ENCODE results near the gene SLC38A6.

SLC38A6 gene

DNA sequence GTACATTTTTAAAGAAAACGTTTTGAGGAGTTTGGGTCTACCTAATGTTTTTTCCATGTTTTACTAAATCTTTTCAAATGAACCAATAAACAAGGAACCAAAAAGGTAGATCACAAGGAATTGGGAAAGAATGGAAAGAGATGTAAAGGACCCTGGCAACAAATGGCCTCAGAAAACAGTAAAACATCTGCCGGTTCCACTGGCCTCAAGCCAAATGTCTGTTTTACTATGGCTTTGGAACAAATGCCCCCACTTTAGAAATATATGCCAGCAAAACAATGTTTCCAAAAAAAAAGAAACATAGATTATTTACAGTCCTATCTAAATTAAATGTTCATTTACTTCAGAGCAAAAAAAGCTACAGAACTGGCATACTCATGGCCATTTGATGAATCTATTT, 3.2 kb upstream of the SLC38A6 start:
- DNase-seq (ENCODE audit: low read depth in 3 of 3) = no peak

DNA sequence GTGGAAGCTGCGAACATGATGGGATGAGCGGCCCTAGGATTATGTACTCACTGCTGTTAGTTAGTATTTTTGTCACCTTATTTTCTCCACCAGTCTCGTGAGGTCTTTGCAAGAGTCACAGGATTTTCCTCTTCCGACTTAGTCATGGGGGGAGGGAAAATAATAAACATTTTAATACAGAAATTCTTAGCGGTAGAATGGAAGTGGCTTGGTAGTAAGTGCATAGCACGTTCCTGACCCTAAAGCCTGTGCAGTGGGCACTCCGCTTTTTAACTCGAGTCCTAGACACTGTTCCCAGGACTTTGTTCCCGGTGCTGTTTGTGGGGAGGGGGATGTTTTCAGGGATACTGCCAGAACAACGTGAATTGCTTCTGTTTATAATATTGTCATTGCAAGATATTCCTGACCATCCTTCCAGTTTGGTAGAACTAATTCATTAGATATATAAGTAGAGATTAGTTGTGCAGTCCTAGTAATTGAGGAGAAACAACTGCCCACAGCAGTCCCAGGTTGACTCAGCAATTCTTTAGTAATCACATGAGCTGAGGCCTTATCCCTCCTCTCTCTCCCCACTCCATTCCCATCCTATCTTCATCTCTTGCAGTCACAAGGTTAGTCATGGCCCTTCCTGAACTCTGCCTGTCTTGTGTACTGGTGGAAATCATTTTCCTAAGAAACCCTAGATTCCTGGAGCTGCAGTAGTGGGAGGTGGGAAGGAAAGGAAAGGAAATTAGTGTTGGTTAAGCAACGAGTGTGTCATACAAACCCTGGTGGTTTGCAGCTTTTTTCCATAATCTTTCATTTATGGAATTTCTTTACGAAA, 799 bp downstream of the SLC38A6 start:
- no peak for DNase-seq (ENCODE audit: low read depth in 3 of 3)

DNA sequence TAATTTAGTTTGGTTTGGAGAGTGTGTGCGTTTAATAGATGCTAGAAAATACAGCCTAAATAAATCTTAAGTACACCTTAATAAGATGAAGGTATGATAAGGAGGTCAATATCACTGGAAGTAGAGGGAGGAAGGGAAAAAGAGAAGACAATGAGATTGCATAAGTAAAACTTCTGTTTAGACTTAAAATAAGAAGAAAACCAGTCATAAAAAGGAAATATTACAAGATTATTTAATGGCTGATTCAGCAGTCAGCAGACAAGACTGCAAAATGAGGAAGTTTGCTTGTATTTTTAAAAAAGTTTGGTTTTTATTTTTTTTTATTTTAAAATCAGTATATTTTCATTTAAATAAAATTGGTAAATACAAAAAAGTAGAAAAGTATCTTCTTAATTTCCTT, 3.2 kb downstream of the SLC38A6 start:
- DNase-seq (ENCODE audit: low read depth in 3 of 3) = no peak

DNA sequence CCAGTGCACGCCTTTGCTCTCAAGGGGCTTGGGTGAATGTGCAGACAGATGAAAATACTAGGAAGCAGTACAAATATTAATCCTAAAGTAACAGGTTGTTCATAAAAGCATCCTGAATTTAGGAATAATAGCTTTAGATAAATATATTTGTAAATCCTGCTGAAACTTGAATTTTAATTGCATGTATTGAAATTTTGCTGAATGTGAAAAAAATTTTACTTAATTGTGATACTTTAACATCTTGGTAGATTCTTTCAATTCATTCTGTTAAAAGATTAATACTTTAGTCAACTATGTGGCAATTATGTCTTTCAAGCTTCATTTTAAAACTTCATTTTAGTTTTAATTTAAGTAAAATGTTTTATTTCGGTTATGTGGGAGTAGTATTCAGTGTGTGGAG, 5.5 kb downstream of the SLC38A6 start:
- no peak for DNase-seq (ENCODE audit: low read depth in 3 of 3)

DNA sequence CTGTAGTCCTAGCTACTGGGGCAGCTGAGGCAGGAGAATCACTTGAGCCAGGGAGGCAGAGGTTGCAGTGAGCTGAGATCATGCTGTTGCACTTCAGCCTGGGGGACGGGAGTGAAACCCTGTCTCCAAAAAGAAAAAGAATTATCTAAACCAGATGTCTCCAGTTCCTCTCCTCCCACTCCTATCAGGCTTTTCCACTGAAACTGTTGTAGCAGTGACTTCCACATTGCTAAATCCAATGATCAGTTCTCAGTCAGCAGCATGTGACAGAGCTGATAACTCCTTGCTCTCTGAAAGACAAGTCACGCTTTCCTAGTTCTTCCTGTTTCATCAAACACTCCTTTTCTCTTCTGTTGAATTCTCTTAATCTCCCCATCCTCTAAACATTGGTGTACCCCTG, 8.6 kb downstream of the SLC38A6 start:
- DNase-seq (ENCODE audit: low read depth in 3 of 3) = no peak

DNA sequence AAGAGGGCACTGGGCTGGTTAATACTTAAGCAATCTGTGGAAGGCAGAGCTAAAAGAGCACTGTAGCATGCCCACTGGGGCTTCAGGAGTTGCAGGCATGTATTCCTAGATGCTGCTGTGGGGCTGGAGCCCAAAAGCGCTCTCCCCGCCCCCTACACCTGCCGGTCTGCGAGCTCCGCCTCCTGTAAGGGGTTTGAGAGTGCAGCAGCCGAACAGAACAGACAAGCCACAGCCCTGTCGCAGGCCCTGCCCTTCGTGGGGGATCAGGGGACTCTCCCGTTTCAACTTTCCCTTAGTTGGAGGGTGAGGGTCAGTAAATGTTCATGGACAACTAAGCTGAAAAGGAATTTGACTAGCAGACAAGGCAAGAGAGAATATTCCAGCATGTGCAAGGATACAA, 17.6 kb downstream of the SLC38A6 start:
- DNase-seq (ENCODE audit: low read depth in 3 of 3) = no peak

DNA sequence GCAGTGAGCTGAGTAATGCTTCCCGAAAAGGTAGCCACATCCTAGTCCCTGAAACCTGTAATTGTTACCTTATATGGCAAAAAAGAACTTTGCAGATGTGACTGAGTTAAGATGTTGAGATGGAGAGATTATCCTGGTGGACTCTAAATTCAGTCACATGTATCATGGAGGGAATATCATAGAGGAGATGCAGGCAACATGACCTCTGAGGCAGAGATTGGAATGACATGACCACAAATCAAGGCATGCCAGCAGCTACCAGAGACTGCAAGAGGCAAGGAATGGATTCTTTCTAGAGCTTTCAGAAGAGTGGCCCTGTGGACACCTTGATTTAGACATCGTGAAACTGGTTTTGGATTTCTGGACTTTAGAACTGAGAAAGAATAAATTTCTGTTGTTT, 18.5 kb downstream of the SLC38A6 start:
- no peak for DNase-seq (ENCODE audit: low read depth in 3 of 3)

DNA sequence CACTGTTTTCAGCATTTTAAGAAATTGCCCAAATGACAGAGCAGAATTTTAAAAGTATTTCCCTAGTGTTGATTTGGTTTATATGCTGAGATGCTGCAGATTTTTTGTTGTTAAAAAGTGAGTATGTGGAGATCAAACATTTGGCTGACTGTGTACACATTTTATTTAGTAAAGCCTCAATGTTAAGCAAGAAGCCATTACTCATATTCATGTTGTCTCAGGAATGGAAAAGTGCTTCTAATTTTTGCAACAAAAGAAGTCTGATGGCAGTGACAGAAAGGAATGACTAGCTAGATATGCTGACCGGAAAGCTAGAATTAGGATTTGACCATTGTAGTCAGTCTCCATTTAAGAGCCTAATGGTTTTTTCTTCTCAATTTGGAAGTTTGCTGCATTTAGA, 22.5 kb downstream of the SLC38A6 start:
- no peak for DNase-seq (ENCODE audit: low read depth in 3 of 3)

DNA sequence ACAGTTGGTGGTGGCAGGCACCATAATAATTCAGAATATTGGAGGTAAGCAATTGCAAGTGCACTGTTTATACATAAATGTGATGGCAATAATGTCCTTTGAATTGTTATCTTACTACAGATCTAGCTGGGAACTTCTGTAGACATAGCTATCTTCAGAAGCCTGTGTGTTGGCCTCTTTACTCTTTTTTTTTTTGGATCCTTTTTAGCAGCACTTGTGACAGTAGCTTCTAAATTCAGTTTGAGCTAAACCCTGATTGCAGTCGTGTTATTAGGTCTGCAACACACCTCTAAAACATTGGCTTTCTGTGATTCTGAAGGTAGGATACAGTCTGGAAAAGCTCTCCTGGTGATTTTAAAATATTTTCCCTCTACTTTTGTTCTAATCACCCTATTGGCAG, 38.5 kb downstream of the SLC38A6 start:
- no peak for DNase-seq (ENCODE audit: low read depth in 3 of 3)

DNA sequence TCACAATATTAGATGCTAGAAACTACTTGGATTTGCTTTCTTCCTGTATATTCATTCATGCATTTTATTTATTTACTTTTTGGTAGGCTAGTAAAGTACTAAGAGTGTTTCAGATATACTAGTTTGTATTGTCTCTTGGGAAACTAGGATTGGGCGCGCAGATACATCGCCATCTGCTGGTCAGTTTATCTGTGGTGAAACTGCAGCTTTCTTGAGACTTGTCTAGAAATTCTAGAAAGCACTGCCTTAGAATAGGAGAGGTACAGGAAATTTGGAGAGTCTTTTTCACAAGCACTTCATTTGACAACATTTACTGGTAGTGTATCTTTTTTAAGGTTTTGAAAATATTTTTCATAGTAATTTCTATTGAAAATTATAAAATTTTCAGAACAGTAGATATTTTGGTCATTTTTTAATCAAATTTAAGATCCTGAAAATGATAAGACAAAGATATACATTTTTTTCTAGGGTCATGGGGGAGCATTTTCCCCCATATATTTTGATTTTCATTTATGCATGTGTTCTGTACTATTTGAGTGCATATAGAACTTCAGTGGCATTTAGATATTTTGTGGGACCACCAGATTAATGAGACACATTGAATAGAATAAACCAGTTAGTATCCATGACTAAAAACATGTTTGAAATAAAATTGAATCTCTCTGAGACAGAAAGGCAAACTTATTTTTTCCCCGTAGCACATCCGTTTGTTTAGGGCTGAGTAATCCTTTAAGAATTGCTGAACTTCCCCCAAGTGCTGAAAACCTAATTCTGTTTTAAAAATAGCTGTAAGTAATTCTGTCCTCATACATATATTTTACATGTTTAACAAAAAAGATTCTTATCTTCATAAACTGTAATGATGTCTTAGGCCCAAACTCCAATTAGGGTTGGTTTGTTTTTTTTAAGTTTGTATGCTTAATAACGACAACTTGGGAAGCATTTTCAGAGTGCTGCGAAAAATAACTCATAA, 44.5 kb downstream of the SLC38A6 start:
- DNase-seq (ENCODE audit: low read depth in 3 of 3) = peak; percentile 2 to 27 (median 7)

DNA sequence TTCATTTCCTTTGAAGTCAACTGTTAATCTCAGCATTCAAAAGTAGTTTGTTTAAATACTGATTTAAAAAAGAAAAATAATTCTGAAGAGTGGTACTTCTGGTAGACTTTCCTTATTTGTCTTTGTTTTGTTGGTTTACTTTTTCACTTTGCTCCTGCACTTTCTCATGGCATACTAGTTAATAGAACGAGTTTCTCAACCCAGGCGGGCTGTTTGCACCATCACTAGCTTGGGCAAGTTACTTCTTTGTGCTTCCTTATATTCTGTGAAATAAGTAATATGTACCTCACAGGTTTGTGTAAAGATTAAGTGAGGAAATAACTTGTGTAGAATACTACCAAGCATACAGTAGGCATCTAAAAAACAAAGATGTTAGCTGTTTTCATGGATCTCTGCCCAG, 45.5 kb downstream of the SLC38A6 start:
- no peak for DNase-seq (ENCODE audit: low read depth in 3 of 3)

DNA sequence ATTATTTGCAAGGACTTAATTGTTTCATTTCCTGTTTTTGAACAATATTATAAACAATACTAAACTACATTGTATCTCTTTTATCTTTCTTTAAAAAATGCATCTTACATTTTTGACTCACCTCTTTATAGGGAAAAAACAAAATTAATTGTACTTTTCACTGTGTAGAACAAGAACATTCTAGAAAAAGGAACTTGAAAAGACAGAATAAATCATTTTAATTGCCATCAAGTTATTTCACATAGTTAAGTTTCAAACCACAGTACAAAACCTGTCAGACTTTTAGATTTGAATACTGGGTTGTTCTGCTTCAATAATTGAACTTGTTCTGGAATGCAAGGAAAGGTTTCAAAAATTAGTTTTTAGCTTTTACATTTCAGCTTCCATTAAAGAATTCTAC, 50.0 kb downstream of the SLC38A6 start:
- no peak for DNase-seq (ENCODE audit: low read depth in 3 of 3)

DNA sequence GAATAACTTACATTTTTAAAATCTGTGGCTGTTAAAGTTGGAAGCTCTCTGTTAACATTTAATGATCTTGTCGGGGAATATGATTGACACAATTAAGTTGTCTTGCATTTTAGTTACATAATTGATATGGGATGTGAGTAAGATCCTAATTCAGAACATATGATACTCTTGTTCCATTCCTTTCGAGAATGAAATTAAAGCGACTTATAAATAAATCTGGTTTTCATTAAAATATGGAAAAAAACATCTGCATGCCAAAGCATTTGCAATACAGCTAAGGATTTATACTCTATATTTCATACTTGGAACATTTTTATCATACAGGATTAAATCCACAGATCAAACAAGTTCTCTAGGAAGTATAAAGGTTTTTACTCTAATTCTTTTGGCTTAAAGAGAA, 52.0 kb downstream of the SLC38A6 start:
- DNase-seq (ENCODE audit: low read depth in 3 of 3) = no peak

DNA sequence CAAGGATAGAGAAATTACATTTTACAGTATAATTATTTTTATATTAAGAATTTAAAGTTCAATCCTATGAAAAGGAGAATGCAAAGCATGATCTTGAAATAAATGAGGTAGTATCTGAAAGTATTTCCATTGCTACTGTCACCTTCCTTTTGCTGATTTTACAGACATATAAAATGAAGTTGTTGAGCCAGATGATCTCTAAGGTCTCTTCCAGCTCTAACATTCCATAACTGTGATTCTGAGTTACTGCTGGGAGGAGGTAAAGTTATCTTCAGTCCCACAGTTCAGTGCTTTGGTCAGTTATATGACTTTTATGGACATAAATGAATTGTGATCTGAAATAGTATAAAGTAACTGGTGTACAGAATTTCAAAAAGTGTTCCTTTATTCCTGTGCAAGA, 52.8 kb downstream of the SLC38A6 start:
- DNase-seq (ENCODE audit: low read depth in 3 of 3) = no peak

DNA sequence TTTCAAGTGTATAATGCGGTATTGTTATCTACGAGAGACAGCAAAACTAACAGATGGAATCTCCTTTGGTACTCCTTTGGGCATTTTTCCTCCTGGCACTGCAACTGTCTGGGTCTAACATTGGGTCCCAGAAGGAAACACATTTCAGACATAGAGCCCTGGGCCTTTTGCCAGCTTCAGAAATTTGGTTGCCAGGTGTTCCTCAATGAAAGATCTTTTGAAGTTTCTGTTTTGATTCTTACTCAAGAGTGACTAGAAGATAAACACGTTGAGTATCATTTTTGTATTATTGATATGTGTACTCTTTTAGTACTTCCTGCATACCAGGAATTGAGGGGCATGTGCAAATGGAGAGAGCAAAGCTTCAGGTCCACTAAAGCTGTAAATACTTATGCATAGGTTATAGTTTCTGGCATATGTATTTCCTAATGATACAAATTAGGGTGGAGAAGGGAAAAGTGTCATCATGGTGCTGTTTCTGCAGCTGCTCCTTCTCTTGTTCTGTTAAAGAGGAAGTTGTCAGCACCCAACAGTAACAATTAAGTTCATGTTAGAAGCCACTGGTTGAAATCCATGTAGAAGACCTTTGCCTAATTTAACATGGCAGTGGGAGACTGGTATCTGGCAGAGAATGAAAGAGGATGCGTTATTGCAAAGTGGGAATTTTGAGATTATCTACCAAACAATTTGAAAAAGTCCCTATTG, 53.5 kb downstream of the SLC38A6 start:
- no peak for DNase-seq (ENCODE audit: low read depth in 3 of 3)

DNA sequence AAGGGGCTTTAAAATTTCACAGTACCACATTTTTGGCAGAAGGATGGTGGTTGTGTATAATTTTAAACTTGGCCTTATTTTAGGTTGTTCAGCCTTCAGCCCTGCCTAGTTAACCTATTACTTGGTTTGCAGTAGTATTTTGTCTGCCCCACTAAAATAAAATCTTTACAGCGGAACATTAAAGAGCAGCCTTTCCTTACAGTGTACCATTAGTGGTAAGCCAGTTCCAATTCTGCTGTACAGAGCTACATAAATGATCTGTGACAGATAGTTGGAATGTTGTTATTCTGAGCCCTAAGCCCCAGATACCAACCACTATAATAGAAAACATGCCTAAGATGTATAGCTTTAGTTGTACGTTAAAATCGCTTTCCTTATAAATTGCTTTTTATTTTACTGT, 56.2 kb downstream of the SLC38A6 start:
- no peak for DNase-seq (ENCODE audit: low read depth in 3 of 3)

DNA sequence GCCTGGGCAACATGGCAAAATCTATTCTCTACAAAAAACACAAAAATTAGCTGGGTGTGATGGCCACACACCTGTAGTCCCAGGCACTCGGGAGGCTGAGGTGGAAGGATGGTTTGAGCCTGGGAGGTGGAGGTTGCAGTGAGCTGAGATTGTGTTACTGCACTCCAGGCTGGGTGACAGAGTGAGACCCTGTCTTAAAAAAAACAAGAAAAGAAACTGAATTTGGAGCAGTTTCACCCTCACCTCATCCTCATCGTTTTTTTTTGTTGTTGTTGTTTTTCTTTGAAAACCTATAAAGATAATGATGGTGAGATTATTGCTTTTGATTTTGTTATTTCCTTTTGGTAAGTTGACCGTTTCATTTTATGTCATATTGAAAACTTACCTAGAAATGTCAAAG, 60.7 kb downstream of the SLC38A6 start:
- DNase-seq (ENCODE audit: low read depth in 3 of 3) = no peak

DNA sequence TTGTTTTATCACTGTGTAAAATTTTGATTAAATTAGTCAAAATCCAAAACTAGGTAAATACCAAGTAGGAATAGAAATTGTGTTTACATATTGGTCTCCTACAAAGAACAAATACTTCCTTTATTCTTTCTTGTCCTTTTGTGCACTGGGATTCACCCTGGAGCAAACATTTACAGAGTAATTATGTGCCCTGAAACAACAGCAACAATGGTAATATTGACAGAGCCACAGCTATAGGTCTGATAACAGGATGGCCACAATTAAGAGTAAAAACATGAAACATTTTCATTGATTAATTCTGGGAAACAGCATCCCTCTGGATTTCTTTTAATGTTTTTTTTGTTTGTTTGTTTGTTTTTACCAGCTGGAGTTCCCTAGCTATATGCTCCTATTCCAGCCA, 61.2 kb downstream of the SLC38A6 start:
- DNase-seq (ENCODE audit: low read depth in 3 of 3) = no peak

DNA sequence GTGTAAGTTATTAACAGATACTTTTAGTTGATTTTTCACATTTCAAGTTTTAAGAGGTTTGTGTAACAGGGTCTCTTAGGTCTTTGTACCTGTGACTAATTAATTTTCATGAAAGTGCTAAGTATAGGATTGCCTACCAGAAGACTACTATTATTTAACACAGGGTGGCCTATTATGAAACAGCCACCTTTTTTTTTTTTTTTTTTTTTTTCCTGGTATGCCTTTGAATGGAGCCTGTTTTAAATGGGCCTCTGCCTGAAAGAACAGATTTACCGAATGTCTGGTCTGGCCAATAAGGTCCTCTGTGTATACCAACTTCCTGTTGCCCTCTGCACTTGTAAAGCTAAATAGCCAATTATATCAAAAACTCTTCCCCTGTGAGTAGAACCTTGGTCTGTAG, 62.5 kb downstream of the SLC38A6 start:
- DNase-seq (ENCODE audit: low read depth in 3 of 3) = no peak

DNA sequence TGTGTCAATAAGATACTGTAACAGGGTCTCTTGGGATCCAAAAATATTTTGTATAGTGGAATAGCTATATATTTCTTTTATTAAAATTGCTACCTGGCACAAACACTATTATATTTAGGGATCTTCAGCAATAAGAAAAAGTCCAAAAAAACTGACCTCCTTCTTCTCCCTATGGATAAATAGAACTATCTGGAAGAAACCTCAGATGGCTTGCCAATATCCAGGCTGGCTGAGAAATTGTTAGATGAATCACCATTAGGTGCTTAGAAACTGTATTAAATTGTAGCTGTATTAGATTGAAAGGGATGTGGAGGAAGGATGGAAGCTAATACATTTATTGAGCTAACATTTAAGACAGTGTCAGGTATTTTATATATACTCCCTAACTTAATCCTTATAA, 66.0 kb downstream of the SLC38A6 start:
- no peak for DNase-seq (ENCODE audit: low read depth in 3 of 3)

DNA sequence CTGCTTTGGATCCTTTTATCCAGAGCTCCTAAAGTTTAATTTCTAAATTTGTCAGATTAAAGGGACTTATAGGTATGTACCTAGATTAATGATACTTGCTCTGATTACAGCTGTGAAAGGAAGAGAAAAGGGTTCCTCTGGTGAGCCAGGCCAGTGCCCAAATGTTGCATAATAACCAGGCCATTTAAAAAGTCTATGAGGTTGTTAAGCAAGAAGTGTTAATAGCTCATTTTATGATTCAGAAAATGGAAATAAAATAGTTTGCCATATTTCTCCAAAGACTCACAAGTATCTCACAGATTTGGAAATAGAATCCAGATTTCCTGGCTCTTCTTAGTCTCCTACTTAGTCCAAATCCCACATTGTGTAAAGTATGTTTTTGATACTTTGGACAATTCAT, 67.6 kb downstream of the SLC38A6 start:
- no peak for DNase-seq (ENCODE audit: low read depth in 3 of 3)

DNA sequence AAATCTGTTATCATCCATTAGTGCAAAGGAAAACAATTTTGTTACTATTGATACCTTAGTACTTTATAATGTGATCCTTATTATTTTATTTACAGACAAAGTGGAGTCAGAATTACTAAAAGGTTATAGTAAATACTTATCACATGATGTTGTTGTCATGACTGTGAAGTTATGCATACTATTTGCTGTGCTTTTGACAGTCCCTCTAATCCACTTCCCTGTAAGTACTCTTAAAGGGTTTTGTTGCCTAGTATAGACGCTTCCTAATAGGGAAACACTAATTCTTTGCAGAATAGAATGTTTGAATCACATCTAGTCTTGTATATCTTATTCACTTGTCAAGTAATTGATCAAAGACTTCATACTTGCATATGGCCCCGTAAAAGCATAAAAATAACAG, 69.4 kb downstream of the SLC38A6 start:
- DNase-seq (ENCODE audit: low read depth in 3 of 3) = no peak

Measured in stimulated activated CD4-positive, alpha-beta T cell treated with anti-CD3 and anti-CD28 coated beads, TNF-alpha, amount 100 ng/mL, for 48 hours (primary cell).